ENCODE results near the gene DNAJC5G.
"Not testable (repeated sequence)": the region's sequence is repeated elsewhere in the genome, so short reads cannot be mapped to it uniquely, and the experiment has no call there.

Gene DNAJC5G

GRCh38 chr2:27280826-27281225, 5.6 kb downstream of the DNAJC5G start:
- no peak for DNase-seq

DNA sequence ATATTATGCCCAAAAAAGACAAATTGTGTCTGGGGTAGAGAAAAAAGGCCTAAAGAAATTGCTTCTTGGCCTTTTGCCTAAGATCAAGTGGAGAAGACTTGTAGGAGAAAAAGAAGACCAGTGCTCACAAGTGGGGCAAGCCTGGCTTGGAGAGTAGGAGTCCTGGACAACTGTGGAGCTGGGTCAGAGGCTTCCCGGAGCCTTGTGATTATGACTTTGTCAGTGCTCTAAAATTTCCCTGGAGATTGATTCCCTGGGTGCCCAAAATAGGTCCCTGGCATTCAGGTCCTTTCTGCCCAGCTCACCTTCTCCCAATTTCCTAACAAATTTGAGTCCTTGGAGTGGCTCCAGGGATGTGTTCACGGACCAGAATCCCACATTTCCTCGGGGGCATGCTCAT, 6.2 kb downstream of the DNAJC5G start:
- DNase-seq = no peak

DNA sequence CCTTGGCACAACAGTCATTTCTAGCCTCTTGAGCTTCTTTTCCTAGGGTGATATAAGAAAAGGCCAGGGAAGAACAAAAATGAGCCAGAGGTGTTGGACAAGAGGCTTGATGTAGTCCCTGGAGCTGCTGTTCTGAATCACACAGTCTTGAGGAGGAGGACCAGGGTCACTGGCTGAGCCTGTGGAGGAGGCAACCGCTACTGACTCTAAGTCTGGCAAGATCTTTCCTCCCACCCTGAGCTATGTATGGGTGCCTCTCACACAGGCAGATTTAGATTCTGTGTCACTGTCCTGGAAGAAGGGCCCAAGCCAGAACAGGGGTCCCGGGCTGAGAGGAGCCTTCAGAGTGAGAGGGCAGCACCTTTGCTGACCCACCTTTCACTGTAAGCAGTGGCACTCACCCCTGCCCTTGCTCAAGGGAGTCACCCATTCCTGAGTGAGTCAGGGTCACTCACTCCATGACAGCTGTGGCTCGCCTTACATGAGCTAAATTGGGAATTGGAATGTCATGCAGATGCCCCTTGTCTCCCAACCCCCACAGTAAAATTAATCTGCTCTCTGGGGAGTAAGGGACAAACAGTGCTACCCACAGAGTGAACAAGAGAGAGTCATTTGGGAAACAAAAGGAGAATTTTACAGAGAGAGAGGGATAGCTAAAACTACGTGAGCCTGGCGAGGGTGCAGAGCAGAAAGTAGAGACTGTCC, 6.8 kb downstream of the DNAJC5G start, which contains the start of gene TRIM54:
Gene TRIM54, plus strand, starts transcription at position 575 of the 705 bp plus-strand sequence. CDS start 303 bp downstream, outside the sequence.
- DNase-seq = no peak

DNA sequence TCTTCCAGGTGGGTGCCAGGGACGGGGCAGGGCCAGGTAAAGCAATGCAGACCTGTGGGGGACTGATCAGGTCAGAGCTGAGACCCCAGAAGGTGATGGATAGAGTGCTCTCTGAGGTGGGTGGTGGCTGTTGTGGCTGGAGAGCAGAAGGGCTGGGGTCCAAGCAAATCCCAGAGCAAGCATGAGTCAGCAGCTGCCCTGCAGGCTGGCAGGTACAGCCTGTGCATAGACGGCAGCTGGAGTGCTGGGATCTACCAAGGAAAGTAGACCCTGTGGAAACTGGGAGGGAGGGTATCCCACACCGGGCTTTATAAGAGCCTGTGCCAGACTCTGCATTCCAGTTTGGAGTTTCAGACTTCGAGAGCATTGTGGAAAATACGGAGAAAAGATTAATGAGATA, 7.7 kb downstream of the DNAJC5G start:
- DNase-seq = no peak

- DNase-seq = peak in 3 of 56 donors; percentile 11 to 27 (median 15)
Observed at GRCh38 chr2:27284996-27285395, 9.8 kb downstream of the DNAJC5G start.

DNA sequence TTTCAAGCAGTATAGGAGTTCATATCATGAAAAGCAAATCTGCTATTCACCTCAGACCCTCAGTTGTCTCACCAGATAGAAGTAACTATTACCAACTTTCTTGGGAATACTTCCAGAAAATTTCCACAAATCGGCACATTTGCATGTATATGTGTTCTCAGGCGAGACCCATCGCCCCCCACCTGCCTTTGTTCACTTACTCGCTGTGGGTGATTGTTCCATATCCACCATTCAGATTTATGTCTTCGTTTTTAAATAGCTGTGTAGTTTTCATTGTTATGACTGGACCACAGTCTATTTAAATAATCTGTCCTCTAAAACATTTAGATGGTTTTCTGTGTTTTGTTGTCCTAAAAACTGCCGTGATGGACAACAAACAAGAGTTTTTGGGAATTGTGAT, 10.2 kb downstream of the DNAJC5G start:
- no peak for DNase-seq

DNA sequence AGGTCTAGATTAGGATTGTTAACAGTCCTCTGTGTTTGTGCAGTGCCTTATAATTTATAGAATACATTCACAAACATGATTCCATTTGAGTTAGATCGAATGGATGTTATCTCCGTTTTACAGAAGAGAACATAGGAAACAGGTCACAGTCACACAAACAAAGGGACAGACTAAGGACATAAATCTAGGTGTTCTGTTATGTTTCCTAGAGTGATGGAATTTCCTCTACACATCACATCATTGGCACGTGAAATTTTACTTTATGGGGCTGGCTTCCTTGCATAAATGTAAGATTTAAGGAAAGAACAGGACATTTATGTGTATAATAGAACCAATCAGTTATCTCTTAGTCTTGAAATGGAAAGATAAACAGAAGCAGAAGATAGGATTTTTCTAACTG, 13.4 kb downstream of the DNAJC5G start:
- DNase-seq = no peak

DNA sequence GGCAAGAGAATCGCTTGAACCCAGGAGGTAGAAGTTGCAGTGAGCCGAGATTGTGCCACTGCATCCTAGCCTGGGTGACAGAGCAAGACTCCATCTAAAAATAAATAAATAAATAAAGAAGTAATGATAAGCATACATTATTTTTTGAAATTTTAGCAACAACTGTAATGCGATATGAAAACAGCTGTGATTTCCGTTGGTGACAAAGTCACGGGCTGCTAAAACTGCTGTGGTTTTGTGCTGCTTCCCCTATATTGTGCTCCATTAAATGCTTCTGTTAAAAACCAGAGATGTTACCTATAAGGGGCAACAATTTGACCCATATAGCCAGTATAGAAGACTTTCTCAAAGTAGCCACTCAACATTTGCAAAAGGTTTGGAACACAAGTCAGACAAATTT, 15.3 kb downstream of the DNAJC5G start:
- DNase-seq = no peak

GRCh38 chr2:27291865-27292264, 16.6 kb downstream of the DNAJC5G start:
- no peak for DNase-seq

GRCh38 chr2:27294928-27295327, 19.7 kb downstream of the DNAJC5G start:
- no peak for DNase-seq

DNA sequence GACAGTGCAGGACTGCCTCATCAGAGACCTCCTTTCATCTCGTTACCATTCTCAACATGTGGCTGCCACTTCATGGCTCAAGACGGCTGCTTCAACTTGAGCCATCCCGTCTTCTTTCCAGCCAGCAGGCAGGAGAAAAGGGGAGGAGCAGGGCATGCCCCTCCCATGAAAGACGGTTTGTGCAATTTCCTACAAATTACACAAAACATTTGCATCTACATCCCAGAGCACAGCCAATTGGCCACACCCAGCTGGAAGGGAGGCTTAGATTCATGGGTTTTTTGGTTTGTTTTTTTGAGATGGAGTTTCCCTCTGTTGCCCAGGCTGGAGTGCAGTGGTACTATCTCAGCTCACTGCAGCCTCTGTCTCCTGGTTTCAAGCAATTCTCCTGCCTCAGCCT, 21.2 kb downstream of the DNAJC5G start:
- DNase-seq = no peak

DNA sequence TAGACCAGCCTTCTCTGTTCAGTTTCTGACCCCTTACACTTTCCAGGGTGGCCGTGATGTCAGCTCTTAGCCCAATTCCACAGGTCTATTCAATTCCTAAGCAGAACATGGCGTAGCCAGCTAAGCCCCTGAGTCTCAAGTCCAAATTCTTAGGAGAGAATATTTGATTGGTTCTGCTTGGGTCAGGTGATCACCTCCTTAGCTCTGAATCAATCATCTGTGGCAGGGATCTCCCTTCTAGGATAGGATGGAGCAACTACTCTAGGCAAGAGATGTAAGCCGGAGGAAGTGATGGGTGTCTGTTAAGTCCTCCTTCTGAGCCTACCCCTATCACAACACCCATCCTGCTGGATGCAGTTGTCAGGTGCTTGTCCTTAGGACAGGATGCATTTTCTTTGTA, 22.0 kb downstream of the DNAJC5G start:
- DNase-seq = no peak

DNA sequence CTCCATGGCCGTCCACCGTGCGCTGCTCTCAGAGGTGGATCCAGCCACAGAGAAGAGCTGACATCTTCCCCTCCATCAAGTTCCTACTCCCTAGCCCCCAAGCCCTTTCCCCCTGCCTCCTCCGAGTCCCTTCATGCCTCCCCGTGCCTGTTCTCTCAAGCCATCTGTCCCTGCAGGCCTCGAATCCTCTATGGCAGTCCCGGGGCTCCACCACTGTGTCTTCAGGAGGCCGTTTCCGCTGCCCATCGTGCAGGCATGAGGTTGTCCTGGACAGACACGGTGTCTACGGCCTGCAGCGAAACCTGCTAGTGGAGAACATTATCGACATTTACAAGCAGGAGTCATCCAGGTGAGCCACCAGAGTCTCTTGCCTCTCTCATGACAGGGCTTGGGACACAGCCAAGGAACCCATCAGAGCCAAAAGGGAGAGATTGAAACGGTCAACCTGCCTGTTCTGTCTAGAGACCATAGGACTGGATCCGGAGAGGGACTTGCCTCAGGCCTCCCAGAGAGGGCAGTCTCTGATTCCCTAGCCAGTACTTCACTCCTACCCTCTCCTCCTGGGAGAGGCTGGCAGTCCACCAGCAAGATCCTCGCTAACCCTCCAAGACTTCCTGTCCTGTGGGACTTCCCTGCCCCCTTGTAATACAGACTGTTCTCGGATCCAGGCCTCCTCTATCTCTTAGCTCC, 23.3 kb downstream of the DNAJC5G start:
- no peak for DNase-seq

DNA sequence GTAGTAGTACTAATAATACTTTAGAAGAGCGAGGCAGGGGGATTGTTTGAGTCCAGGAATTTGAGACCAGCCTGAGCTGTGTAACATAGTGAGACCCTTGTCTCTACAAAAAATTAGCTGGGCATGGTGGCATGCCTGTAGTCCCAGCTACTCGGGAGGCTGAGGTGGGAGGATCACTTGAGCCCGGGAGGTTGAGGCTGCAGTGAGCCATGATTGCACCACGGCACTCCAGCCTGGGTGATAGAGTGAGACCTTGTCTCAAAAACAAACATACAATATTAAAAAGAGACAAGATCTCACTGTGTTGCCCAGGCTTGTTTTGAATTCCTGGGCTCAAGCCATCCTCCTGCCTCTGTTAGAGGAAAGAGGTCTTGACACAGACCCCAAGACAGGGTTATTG, 25.4 kb downstream of the DNAJC5G start:
- DNase-seq = not testable (repeated sequence)

DNA sequence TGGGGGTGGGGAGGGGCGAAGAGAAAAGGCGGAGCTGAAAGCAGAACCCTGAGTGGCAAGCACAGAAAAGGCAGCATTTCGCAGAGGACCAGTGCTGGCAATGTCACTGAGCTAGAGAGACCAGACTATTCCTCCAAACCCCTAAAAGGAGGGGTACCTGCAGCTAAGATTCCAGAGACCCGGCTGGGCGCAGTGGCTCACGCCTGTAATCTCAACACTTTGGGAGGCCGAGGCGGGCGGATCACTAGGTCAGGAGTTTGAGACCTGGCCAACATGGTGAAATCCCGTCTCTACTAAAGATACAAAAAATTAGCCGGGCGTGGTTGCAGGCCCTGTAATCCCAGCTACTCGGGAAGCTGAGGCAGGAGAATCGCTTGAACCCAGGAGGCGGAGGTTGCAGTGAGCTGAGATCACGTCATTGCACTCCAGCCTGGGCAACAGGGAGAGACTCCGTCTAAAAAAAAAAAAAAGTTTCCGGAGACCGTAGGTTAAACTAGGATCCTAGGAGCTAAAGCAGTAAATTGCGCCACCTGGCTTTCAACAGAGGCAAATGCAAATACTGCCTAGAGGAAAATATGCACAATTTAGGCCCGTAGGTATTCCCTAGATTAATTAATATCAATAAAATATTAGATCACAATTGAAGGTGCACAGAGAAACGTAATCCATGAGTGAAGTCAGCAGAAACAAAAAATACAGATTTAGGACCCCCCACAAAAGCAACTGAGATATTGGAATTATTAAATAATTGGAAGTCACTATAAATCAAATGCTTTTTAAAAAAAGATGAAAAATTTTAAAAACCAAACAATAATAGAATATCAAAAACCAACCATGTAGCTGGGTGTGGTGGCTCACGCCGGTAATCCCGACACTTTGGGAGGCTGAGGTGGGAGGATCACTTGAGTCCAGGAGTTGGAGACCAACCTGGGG, 28.1 kb downstream of the DNAJC5G start:
- peak in 15 of 56 donors; percentile 2 to 55 (median 18) for DNase-seq

DNA sequence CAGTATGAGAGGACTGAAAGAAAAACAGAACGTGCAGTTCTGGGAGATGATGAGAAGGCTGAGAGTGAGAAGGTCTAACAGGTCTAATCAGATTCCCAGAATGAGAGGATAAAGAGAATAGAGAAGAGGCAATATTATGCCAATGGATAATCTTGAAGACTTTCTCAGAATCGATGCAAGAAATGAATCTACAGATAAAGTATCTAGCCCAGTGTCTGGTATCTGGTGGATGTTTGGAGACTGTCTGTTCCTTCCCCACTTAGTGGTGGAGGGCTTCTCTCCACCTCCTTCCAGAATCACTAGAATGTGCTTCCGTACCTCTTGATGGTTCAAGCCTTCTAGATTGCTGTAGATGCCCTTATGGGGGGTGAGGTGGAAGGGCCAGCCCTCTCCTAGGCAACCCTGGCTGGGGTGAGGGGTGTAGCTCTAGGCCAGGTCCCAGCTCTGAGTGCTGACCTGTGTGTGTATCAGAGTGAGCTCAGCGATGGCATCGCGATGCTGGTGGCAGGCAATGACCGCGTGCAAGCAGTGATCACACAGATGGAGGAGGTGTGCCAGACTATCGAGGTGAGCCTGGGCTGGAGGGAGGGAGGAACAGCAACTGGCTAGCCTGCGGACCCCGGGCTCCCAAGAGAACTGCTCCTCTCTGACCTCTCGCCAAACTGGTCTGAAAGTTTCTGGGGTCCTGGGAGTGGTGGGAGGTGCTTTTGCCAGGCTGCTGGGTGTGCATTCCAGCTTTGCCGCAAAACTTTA, 29.4 kb downstream of the DNAJC5G start:
- DNase-seq = no peak

GRCh38 chr2:27305516-27305915, 30.3 kb downstream of the DNAJC5G start:
- no peak for DNase-seq

- no peak for DNase-seq
Observed at GRCh38 chr2:27306136-27306535, 30.9 kb downstream of the DNAJC5G start.

DNA sequence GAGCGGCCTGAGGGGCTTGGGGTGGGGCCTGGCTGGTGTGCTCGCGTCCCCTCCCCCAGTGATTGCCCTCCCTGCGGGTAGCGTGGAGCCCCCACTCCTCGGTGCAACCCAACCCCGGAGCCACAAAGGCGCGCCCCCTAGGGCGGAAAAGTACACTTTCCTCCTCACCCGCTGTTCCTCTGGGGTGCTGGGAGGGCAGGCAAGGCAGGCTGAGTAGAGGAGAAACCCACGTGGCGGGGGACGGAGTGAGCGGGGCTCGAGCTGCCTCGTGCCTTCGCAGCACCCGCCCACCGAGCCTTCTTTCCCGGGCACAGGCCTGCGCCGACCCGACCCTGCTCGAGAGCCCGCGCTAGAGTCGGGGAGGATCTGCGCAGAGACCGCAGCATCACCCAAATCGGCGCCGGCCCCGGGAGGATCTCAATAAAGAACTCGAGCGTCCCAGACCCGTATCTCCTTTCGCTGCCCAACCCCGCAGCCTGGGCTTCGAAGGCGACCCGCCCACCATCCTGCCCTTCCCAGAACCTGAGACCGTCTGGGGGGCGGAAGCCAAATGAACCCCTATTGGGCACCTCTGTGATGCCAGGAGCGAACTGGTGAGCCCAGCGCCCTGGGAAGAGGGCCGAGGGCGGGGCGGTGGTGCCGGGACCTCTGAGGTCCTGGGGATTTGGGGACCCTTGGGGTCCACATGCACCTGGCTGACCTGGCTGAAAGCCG, 31.5 kb downstream of the DNAJC5G start:
- DNase-seq = no peak

GRCh38 chr2:27307287-27307544, 32.0 kb downstream of the DNAJC5G start:
- DNase-seq = no peak
